HG02623 (cell line): Measurements from ENCODE around the gene RYR2.
"Not testable (repeated sequence)": the region's sequence is repeated elsewhere in the genome, so short reads cannot be mapped to it uniquely, and the experiment has no call there.

Experiments
- ATAC-seq: cut with Tn5 transposase; IDR thresholded peaks from one replicate; pipeline ENCODE4 v1.9.1; 2021; ENCODE audit warnings: moderate library complexity; ENCODE audit not compliant: unreplicated experiment

RYR2 gene

GRCh38 chr1:237139732-237140131 lies 97.7 kb downstream of the RYR2 start:
- ATAC-seq = no peak

GRCh38 chr1:237140986-237141385 lies 99.0 kb downstream of the RYR2 start:
- no peak for ATAC-seq

GRCh38 chr1:237141502-237141901 lies 99.5 kb downstream of the RYR2 start:
- ATAC-seq = no peak

GRCh38 chr1:237145379-237146135 lies 103.6 kb downstream of the RYR2 start:
- ATAC-seq = no peak

- ATAC-seq = no peak
Observed at GRCh38 chr1:237146241-237146640, 104.3 kb downstream of the RYR2 start.

- ATAC-seq = no peak
Observed at GRCh38 chr1:237149857-237150256, 107.9 kb downstream of the RYR2 start.

- ATAC-seq = not testable (repeated sequence)
Observed at GRCh38 chr1:237151979-237152378, 110.0 kb downstream of the RYR2 start.

GRCh38 chr1:237152506-237153335 lies 110.7 kb downstream of the RYR2 start:
- no peak for ATAC-seq

GRCh38 chr1:237154157-237154556 lies 112.2 kb downstream of the RYR2 start:
- no peak for ATAC-seq

GRCh38 chr1:237164406-237165352 lies 122.7 kb downstream of the RYR2 start:
- ATAC-seq = no peak

GRCh38 chr1:237166086-237166485 lies 124.1 kb downstream of the RYR2 start:
- no peak for ATAC-seq

GRCh38 chr1:237166593-237167101 lies 124.7 kb downstream of the RYR2 start:
- no peak for ATAC-seq

- ATAC-seq = no peak
Observed at GRCh38 chr1:237170149-237170548, 128.2 kb downstream of the RYR2 start.

GRCh38 chr1:237171454-237172117 lies 129.6 kb downstream of the RYR2 start:
- ATAC-seq = no peak

GRCh38 chr1:237172118-237172485 lies 130.1 kb downstream of the RYR2 start:
- ATAC-seq = no peak

- no peak for ATAC-seq
Observed at GRCh38 chr1:237179503-237179902, 137.5 kb downstream of the RYR2 start.

GRCh38 chr1:237180256-237180655 lies 138.3 kb downstream of the RYR2 start:
- no peak for ATAC-seq

- no peak for ATAC-seq
Observed at GRCh38 chr1:237181743-237182317, 139.8 kb downstream of the RYR2 start.

- ATAC-seq = no peak
Observed at GRCh38 chr1:237183963-237184540, 142.1 kb downstream of the RYR2 start.

- no peak for ATAC-seq
Observed at GRCh38 chr1:237186675-237187074, 144.7 kb downstream of the RYR2 start.
